ENCODE results near the gene DLG5.
"Not testable (repeated sequence)": the region's sequence is repeated elsewhere in the genome, so short reads cannot be mapped to it uniquely, and the experiment has no call there.

- TF ChIP-seq CTCF (IDR thresholded peaks at IDR 0.05); EZH2 (IDR thresholded peaks at IDR 0.05; ENCODE audit: borderline replicate concordance, insufficient read depth, low read depth, low read length, poor library complexity, severe bottlenecking): not testable (repeated sequence)
Measured at GRCh38 chr10:77772852-77773600, 153.5 kb downstream of the DLG5 start.
